HG02610 (cell line): Measurements from ENCODE around the gene ZNF780A.
"Not testable (repeated sequence)": the region's sequence is repeated elsewhere in the genome, so short reads cannot be mapped to it uniquely, and the experiment has no call there.

Experiments used
- ATAC-seq: cut with Tn5 transposase; IDR thresholded peaks from one replicate; pipeline ENCODE4 v1.9.1; 2021; ENCODE audit warnings: mild to moderate bottlenecking, moderate library complexity; ENCODE audit not compliant: unreplicated experiment

The ZNF780A gene

DNA sequence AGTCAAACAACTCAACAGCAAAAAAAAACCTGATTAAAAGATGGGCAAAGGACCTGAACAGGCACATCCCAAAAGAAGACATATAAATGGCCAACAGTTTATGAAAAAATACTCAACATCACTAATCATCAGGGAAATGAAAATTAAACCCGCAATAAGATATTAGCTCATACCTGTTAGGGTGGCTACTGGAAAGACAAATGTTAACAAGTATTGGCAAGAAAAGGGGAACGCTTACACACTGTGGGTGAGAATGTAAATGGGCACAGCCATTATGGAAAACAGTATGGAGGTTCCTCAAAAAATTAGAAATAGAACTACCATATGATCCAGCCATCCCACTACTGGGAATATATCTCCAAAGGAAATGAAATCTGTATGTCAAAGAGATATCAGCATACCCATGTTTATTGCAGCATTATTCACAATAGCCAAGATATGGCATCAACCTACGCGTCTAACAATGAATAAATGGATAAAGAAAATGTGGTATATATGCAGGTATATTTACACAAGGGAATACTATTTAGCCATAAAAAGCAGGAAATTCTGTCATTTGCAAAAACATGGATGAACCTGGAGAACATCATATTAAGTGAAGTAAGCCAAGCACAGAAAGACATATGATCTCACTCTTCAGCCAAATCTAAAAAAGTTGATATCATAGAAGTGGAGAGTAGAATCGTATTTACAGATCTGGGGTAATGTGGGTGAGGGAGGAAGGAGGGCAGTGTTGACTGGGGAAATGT lies 2.3 kb downstream of the ZNF780A start:
- ATAC-seq = no peak

DNA sequence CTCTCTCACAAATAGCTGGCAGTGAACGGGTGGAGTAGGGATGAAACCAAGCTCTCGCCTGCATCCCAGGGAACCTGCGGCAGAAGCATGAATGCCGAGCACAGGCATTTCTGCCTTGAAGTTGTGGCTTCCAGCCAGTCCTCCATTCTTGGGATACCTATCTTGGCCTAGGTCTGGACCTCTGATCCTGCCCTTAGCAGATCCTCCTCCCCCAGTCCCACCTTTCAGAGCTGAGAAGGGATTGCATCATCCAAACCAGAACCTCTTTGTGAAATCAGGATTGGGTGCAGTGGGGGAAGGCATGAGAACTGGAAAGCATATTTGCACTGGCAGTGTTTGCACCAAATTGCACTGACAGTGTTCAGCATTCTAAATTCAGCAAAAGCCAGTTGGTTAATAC lies 5.8 kb downstream of the ZNF780A start:
- ATAC-seq = no peak

DNA sequence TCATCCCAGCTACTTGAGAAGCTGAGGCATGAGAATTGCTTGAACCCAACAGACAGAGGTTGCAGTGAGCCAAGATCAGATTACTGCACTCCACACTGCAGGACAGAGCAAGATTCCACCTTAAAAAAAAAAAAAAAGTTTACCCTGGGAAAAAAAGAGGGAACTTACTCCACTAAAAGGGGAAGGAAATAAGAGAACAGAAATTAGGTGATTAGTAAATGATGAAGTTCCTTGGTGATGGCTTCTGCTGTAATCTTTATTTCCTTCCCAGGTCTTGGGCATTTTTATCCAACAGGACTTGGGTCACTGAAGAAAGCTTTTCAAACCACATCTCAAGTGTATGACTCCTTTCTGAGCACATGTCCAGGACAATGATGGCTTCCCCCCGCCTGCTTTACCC lies 9.3 kb downstream of the ZNF780A start:
- no peak for ATAC-seq

DNA sequence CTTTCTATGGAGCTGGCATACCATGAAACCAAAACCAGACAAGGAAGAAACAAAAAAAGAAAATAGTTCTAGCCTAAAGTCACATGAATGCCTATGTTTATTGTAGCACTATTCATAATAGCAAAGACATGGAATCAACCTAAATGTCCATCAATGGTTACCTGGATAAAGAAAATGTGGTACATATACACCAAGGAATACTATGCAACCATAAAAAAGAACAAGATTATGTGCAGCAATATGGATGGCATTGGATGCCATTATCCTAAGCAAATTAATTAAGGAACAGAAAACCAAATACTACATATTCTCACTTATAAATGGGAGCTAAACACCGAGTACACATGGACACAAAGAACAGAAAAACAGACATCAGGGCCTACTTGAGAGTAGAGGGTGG lies 10.5 kb downstream of the ZNF780A start:
- no peak for ATAC-seq

DNA sequence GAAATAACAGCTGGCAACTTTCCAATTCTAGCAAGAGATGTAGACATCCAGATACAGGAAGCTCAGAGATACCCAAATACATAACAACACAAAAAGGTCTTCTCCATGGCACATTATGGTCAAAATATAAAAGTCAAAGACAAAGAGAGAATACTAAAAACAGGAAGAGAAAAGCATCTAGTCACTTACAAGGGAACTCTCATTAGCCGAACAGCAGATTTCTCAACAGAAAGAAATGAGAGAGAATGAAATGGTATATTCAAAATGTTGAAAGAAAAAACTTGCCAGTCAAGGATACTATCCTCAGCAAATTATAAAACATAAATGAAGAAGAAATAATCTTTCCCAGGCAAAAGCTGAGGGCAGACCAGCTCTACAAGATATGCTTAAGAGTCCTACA lies 12.4 kb downstream of the ZNF780A start:
- no peak for ATAC-seq

DNA sequence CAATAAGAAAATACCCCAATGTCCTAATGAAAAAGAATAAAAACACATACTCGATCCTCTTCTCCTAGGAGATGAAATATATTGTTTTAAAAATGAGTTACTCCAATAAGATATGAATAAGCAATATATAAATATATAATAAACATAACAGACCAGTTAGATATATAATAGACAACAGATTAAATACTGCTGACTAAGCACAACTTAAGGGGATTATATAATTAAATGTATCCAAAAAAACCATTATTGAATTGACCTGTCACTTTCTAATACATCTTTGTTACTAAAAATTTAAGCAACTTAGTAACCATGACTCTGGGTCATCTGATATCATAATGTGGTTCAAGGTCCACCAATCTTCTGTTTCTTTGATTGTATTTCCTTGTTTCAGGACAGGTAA lies 20.7 kb downstream of the ZNF780A start:
- no peak for ATAC-seq

DNA sequence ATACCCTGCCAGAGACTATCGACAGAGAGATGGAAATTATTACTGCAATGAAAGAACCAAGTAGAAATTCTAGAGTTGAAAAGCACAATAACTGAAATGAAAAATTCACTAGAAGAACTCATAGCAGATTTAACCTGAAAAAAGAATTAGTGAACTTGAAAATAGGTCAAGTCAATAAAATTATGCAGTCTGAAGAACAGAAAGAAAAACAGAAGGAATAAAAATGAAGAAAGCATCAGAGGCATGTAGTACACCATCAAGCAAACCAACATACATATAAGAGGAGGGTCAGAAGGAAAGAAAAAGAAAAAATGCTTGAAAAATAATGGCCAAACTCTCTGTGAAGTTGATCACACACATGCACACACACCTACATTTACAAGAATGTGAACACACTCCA lies 31.1 kb downstream of the ZNF780A start:
- ATAC-seq = no peak

DNA sequence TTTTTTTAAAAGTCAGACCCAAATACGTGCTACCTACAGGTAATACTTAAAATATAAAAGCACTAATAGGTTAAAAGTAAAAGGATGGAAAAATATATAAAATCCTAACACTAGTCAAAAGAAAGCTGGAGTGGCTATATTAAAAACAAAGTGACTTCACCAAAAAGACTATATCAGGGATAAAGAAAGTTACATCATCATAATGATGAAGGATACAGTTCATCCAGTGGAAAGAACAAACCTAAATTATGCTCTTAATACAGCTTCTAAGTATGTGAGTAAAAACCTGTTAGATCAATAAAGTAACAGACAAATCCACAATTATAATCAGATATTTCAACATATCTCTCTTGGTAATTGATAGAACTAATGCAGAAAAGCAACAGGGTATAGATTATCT lies 33.6 kb downstream of the ZNF780A start:
- ATAC-seq = no peak

DNA sequence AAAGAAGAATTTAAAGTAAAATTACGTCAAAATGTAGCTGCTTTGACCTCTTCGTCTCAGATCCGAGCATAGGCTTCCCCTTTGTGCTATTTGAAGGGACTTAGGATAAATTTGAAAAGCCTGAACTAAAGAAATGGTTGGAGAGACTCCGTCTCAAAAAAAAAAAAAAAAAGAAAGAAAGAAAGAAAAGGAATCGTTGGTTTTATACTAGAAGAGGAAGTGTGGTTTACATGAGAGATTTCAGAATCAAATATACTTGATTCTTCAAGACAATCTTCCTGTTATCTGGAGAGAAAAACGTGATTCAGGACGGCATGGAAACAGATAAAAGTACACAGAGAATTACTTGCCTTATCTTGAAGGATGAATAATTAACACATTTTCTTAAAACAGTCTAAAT lies 34.2 kb downstream of the ZNF780A start:
- no peak for ATAC-seq

DNA sequence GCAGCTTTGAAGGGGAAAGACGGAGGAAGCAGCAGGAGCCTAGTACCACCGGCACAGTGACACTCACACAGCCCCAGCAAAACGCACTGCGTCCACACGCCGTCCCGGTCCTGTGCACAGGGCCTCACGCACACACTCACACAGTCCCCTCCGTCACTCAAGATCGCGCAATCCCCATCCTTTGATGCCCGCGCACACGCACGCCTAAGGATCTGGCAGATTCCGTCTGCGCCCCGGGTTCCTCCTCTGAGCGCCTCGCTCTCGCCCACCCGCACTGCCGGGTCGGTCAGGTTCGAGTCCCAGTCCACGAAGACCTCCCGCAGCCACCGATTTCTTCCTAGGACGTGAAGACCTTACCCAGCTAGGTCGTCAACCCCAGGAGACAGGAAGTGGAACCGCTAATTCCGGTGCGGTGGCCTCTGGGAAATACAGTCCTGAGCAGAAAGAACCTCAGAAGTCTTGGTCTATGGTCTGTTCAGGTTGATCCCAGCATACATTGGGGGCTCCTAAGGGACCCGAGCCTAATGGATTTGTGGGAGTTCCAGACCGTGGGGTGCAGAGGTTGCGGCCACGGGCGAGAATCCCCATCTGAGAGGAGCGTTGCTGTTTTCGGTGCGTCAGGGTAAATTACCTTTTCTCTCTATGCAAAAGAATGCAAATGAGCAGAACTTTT lies 34.8 kb downstream of the ZNF780A start, which contains the start of gene ZNF780B:
TSS of gene ZNF780B (minus strand) at position 400 of the 673 bp plus-strand sequence. CDS start 5,899 bp downstream, outside the sequence.
- peak; percentile 88 for ATAC-seq

DNA sequence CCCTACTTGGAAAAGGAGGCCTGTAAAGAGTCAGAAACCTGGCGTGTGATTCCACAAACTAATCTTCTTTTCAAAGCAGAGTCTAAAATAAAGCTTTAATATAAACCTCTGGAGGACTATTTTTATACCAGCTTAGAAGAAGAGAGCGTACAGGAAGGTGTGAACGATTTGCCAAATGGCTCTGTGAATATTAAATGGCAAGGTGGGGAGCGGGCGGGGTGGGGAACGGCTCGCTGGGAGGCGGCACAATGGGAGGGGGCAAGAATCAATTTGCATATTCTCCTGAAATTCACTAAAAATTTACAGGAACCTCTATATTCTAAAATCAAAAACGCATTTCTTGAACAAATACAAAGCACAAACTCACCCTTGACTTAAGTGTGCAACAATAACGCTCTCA lies 35.7 kb downstream of the ZNF780A start:
- no peak for ATAC-seq

DNA sequence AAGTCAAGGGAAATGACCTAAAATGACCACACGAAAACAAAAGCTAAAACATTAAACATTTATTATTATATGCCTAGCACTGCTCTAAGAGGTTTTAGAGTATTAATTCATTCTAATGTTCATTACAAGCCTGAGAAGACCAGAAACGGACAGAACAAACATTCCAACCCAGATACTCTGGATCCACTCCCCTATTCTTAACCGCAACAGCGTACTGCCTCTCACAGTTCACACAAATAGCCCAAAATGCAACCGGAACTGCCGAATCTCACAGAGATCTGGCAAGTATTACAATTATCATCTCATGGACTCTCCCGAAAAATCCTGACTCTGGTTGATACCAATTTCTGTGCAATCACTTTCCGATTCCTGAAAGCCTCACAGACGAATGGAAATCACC lies 36.1 kb downstream of the ZNF780A start:
- no peak for ATAC-seq

DNA sequence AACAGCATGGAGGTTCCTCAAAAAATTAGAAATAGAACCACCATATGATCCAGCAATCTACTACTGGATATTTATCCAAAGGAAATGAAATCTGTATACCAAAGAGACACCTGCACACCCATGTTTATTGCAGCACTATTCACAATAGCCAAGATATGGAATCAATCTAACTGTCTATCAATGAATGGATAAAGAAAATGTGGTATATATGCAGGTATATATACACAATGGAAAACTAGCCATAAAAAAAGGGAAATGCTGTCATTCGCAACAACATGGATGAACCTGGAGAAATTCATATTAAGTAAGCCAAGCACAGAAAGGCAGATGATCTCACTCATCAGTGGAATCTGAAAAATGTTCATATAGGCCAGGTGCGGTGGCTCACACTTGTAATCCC lies 37.3 kb downstream of the ZNF780A start:
- ATAC-seq = no peak

DNA sequence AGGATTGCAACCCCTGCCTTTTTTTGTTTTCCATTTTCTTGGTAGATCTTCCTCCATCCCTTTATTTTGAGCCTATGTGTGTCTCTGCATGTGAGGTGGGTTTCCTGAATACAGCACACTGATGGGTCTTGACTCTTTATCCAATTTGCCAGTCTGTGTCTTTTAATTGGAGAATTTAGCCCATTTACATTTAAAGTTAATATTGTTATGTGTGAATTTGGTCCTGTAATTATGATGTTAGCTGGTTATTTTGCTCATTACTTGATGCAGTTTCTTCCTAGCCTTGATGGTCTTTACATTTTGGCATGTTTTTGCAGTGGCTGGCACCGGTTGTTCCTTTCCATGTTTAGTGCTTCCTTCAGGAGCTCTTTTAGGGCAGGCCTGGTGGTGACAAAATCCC lies 49.0 kb downstream of the ZNF780A start:
- ATAC-seq = not testable (repeated sequence)

DNA sequence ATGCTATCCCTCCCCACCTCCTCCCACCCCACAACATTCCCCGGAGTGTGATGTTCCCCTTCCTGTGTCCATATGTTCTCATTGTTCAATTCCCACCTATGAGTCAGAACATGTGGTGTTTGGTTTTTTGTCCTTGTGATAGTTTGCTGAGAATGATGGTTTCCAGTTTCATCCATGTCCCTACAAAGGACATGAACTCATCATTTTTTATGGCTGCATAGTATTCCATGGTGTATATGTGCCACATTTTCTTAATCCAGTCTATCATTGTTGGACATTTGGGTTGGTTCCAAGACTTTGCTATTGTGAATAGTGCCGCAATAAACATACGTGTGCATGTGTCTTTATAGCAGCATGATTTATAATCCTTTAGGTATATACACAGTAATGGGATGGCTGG lies 52.7 kb downstream of the ZNF780A start:
- ATAC-seq = not testable (repeated sequence)

DNA sequence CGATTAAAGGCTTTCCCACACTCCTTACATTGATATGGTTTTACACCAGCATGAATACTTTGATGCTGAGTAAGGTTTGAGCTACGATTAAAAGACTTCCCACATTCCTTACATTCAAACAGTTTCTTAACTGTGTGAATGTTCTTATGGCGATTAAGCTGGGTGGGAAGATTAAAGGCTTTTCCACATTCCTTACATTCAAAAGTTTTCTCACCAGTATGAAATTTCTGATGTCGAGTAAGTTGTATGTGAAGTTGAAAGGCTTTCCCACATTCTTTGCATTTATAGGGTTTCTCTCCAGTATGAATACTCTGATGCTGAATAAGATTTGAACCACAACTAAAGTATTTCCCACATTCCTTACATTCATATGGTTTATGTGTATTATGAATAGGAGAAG lies 54.7 kb downstream of the ZNF780A start:
- no peak for ATAC-seq

DNA sequence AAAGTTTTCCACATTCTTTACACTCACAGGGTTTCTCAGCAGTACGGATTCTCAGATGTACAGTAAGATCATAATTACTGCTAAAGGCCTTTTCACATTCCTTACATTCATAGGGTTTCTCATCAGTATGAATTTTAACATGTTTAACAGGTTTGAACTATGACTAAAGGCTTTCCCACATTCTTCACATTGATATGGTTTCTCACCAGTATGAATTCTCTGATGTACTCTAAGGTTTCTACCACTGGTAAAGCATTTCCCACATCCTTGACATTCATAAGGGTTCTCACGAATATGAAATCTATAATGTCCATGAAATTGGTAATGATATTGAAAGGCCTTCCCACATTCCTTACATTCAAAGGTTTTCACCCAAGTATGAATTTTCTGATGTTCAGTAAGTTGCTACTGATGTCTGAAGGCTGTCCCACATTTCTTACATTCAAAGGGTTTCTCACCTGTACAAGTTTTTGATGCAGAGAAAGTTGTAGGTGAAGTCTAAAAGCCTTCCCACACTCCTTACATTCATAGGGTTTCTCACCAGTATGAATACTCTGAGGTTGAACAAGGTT lies 56.7 kb downstream of the ZNF780A start:
- no peak for ATAC-seq

DNA sequence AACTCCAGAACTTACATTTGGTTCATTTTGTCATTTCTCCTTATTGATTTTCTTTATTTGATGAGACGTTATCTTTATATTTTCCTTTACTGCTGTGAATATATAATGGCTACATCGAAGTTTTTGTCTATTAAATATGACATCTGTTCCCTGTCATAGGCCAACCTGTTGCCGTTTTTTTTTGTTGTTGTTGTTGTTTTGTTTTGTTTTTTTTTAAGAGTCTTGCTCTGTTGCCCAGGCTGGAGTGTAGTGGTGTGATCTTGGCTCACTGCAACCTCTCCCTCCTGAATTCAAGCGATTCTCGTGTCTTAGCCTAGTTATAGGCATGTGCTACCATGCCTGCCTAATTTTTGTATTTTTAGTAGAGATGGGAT lies 64.2 kb downstream of the ZNF780A start:
- ATAC-seq = no peak

DNA sequence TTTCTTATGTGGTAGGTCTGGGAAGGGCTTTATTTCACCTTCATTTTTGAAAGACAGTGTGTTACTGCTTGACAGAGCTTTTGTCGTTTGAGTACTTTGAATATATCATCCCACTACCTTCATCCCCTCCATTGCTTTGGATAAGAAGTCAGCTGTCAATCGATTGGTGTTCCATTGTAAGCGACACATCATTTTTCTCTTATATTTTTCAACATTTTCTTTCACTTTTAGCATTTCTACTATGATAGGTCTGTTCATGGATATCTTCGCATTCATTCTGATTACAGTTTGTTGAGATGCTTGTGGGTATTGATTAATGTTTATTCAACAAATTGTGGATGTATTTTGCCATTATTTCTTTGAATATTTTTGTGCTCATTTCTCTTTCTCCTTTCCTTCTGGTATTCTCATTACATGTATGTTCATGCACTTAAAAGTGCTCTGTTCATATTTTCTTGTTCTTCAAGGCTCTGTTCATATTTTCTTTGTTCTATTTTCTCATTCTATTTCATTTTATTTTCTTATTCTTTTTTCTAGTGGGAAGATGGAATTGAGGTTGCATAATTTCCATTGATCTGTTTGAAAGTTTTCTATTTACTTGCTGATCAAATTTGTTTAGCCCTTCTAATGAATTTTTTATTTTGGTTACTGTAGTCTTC lies 64.7 kb downstream of the ZNF780A start:
- ATAC-seq = no peak

DNA sequence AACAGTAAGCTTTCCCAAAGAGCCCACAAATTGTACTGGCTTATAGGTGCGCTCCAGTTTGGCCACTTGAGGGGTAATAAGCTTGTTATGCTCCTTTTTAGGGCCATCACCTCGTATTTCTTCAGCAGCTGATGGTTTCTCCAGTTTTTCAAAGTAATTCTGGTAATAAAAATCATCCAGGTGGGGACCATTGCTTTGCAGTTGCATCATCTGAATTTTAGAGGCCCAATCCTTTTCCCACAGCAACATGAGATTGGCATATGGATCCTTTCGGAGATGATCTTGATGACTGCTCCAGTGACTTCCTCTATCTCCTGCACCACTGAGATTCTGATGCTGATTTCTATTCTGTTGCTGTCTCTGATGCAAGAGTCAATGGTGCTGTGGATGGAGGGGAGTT lies 66.8 kb downstream of the ZNF780A start:
- no peak for ATAC-seq
